ENCODE measurements around the gene COLGALT1.

Gene COLGALT1

GRCh38 chr19:17618281-17618903 lies 62.9 kb downstream of the COLGALT1 start:
- no peak for DNase-seq (ENCODE audit: low read depth in 2 of 3, low spot score in 2 of 3)

GRCh38 chr19:17618936-17619335 lies 63.5 kb downstream of the COLGALT1 start:
- DNase-seq (ENCODE audit: low read depth in 2 of 3, low spot score in 2 of 3): no peak

- DNase-seq (ENCODE audit: low read depth in 2 of 3, low spot score in 2 of 3): no peak
Observed at GRCh38 chr19:17620696-17621095, 65.2 kb downstream of the COLGALT1 start.

GRCh38 chr19:17623224-17623935 lies 67.9 kb downstream of the COLGALT1 start:
- no peak for DNase-seq (ENCODE audit: low read depth in 2 of 3, low spot score in 2 of 3)

GRCh38 chr19:17624314-17624991 lies 69.0 kb downstream of the COLGALT1 start:
- DNase-seq (ENCODE audit: low read depth in 2 of 3, low spot score in 2 of 3): no peak

- DNase-seq (ENCODE audit: low read depth in 2 of 3, low spot score in 2 of 3): no peak
Observed at GRCh38 chr19:17625043-17625442, 69.6 kb downstream of the COLGALT1 start.

- DNase-seq (ENCODE audit: low read depth in 2 of 3, low spot score in 2 of 3): no peak
Observed at GRCh38 chr19:17625980-17626379, 70.5 kb downstream of the COLGALT1 start.

- no peak for DNase-seq (ENCODE audit: low read depth in 2 of 3, low spot score in 2 of 3)
Observed at GRCh38 chr19:17626456-17627015, 71.1 kb downstream of the COLGALT1 start.

- no peak for DNase-seq (ENCODE audit: low read depth in 2 of 3, low spot score in 2 of 3)
Observed at GRCh38 chr19:17627161-17627560, 71.7 kb downstream of the COLGALT1 start.

GRCh38 chr19:17627921-17628320 lies 72.5 kb downstream of the COLGALT1 start:
- no peak for DNase-seq (ENCODE audit: low read depth in 2 of 3, low spot score in 2 of 3)

- no peak for DNase-seq (ENCODE audit: low read depth in 2 of 3, low spot score in 2 of 3)
Observed at GRCh38 chr19:17629760-17630159, 74.3 kb downstream of the COLGALT1 start.

GRCh38 chr19:17632577-17632976 lies 77.1 kb downstream of the COLGALT1 start:
- no peak for DNase-seq (ENCODE audit: low read depth in 2 of 3, low spot score in 2 of 3)

All from activated CD8-positive, alpha-beta memory T cell treated with anti-CD3 and anti-CD28 coated beads for 48 hours (primary cell).